PC-9 (cell line): Measurements from ENCODE around the gene OR2AG2. TPM values are rescaled to one million over a fixed set of nuclear protein-coding genes. Genes with fewer than 3 reads are reported as not detected.
"Not testable (repeated sequence)": the region's sequence is repeated elsewhere in the genome, so short reads cannot be mapped to it uniquely, and the experiment has no call there.

Experiments
- BruUV-seq: library from RNA; stranded (reverse); fragments of 400-500 nt; replicated peaks from 2 replicates; lab custom pipeline; 2021; lab: Mats Ljungman, UMichigan
- CTCF ChIA-PET: fragments of 300-600 bp; sonication (Branson Sonifier 250); formaldehyde crosslinking; loops from one replicate; lab custom pipeline; 2022; ENCODE audit warnings: antibody characterized with exemption; lab: Charles Lee
- POLR2A ChIA-PET: fragments of 300-600 bp; sonication (Branson Sonifier 250); formaldehyde crosslinking; loops from one replicate; lab custom pipeline; 2022; ENCODE audit warnings: antibody characterized with exemption; ENCODE audit not compliant: unreplicated experiment; lab: Charles Lee
- DNase-seq, 2 experiments: peaks; one replicate each; pipeline versions ENCODE4 v3.0.0 to v3.0.0-alpha.2; 2015 to 2022; ENCODE audit warnings: mixed read lengths in 1 of 2
- H2AFZ ChIP-seq: fragments of 200-600 bp; sonication (generic); 2 replicates; pipeline ENCODE4 v1.8.1; 2017; ENCODE audit warnings: antibody characterized with exemption
- H3F3A ChIP-seq: fragments of 200-600 bp; sonication (generic); 2 replicates; pipeline ENCODE4 v1.8.1; 2017; ENCODE audit warnings: antibody characterized with exemption, mild to moderate bottlenecking, low read depth; ENCODE audit not compliant: insufficient read depth
- H3K27ac ChIP-seq: fragments of 200-600 bp; sonication (generic); 2 replicates; pipeline ENCODE4 v1.6.1; 2016; ENCODE audit warnings: mixed run types
- H3K27me3 ChIP-seq: fragments of 200-600 bp; sonication (generic); 2 replicates; pipeline ENCODE4 v1.6.1; 2016; ENCODE audit warnings: low read depth, mixed run types; ENCODE audit not compliant: insufficient read depth
- H3K36me3 ChIP-seq: fragments of 200-600 bp; sonication (generic); 2 replicates; pipeline ENCODE4 v1.6.1; 2016; ENCODE audit warnings: low read depth, mixed run types
- H3K4me1 ChIP-seq: fragments of 200-600 bp; sonication (generic); replicated peaks from 2 replicates; pipeline ENCODE4 v1.6.1; 2016; ENCODE audit warnings: mixed run types; ENCODE audit not compliant: insufficient read depth
- H3K4me2 ChIP-seq: fragments of 200-600 bp; sonication (generic); 2 replicates; pipeline ENCODE4 v1.6.1; 2017; ENCODE audit warnings: mixed run types
- H3K4me3 ChIP-seq: fragments of 200-600 bp; sonication (generic); 2 replicates; pipeline ENCODE4 v1.6.1; 2016; ENCODE audit warnings: mixed run types
- H3K79me2 ChIP-seq: fragments of 200-600 bp; sonication (generic); 2 replicates; pipeline ENCODE4 v1.6.1; 2017; ENCODE audit warnings: low read depth, mixed run types
- H3K9me2 ChIP-seq: fragments of 200-600 bp; sonication (generic); 2 replicates; pipeline ENCODE4 v1.8.1; 2017; ENCODE audit warnings: mild to moderate bottlenecking; ENCODE audit not compliant: insufficient read depth
- H3K9me3 ChIP-seq: fragments of 200-600 bp; sonication (generic); 2 replicates; pipeline ENCODE4 v1.8.1; 2016; ENCODE audit warnings: low read depth; ENCODE audit not compliant: insufficient read depth
- H4K20me1 ChIP-seq: fragments of 200-600 bp; sonication (generic); 2 replicates; pipeline ENCODE4 v1.8.1; 2017; ENCODE audit not compliant: insufficient read depth
- CTCF ChIP-seq: fragments of 200-600 bp; sonication (generic); conservative IDR thresholded peaks from 2 replicates; pipeline ENCODE4 v1.6.1; 2017; ENCODE audit warnings: mixed run types, antibody characterized with exemption, mild to moderate bottlenecking, moderate library complexity
- EZH2 ChIP-seq: fragments of 200-600 bp; sonication (generic); IDR thresholded peaks from 2 replicates; pipeline ENCODE4 v1.8.0; 2017; ENCODE audit warnings: antibody characterized with exemption, low read depth
- intact Hi-C: fragments of 100-400 bp; cut with micrococcal nuclease; formaldehyde crosslinking; loops from one replicate; pipeline ENCODE4 v1.10.0; 2022; ENCODE audit not compliant: unreplicated experiment
- total RNA-seq: library from RNA; stranded (reverse); gene quantifications from 2 replicates; pipeline ENCODE4 v1.2.3, GENCODE V29; 2021

Gene OR2AG2
- total RNA-seq, 1 experiment from 2014 or later = 0.11 TPM

- Histone ChIP-seq H3K4me1 (no peaks in the 10 kb centered on the region), H3F3A (no peaks in the 10 kb centered on the region), H3K27ac (no peak overlapping the region), H3K9me2 (no peaks in the 10 kb centered on the region), H3K9me3 (no peaks in the 10 kb centered on the region), H4K20me1 (no peaks in the 10 kb centered on the region), H3K79me2 (no peaks in the 10 kb centered on the region), H3K4me3 (no peak overlapping the region), H3K36me3 (no peaks in the 10 kb centered on the region), H3K4me2 (no peak overlapping the region), H3K27me3 (no peaks in the 10 kb centered on the region), H2AFZ (no peak overlapping the region)
- BruUV-seq = no TSS peak
- TF ChIP-seq EZH2 = no peak
- ChIA-PET POLR2A (no interaction called here), CTCF (no interaction called here)
- intact Hi-C loops = no loop called here
- no peak for DNase-seq
These were observed 41.9 kb upstream of the OR2AG2 start for GRCh38 chr11:6813656-6814055.

GRCh38 chr11:6812390-6813005 lies 40.7 kb upstream of the OR2AG2 start:
- no peaks in the 10 kb centered on the region for H3K9me2 ChIP-seq
- H2AFZ ChIP-seq = no peak overlapping the region
- H3K9me3 ChIP-seq = no peaks in the 10 kb centered on the region
- no peaks in the 10 kb centered on the region for H3F3A ChIP-seq
- H3K4me3 ChIP-seq = no peak overlapping the region
- peak; percentile 11 to 31 for DNase-seq
- H3K27ac ChIP-seq = no peak overlapping the region
- H3K79me2 ChIP-seq = no peaks in the 10 kb centered on the region
- CTCF ChIA-PET = no interaction called here
- no peaks in the 10 kb centered on the region for H3K4me1 ChIP-seq
- BruUV-seq = no TSS peak
- H3K4me2 ChIP-seq = no peak overlapping the region
- no peaks in the 10 kb centered on the region for H3K27me3 ChIP-seq
- H3K36me3 ChIP-seq = no peaks in the 10 kb centered on the region
- peak; percentile 85 for TF ChIP-seq CTCF
- no peak for TF ChIP-seq EZH2
- H4K20me1 ChIP-seq = no peaks in the 10 kb centered on the region
- intact Hi-C loops = no loop called here
- POLR2A ChIA-PET = no interaction called here

- DNase-seq, H4K20me1 ChIP-seq, H3K36me3 ChIP-seq, H3K4me3 ChIP-seq, BruUV-seq, POLR2A ChIA-PET, H3K27me3 ChIP-seq, H2AFZ ChIP-seq, H3K27ac ChIP-seq, H3K9me2 ChIP-seq, H3K79me2 ChIP-seq, H3K9me3 ChIP-seq, H3K4me1 ChIP-seq, CTCF ChIA-PET, H3F3A ChIP-seq, intact Hi-C loops, H3K4me2 ChIP-seq: not testable (repeated sequence)
These were observed 29.3 kb upstream of the OR2AG2 start for GRCh38 chr11:6801075-6801474.

DNA sequence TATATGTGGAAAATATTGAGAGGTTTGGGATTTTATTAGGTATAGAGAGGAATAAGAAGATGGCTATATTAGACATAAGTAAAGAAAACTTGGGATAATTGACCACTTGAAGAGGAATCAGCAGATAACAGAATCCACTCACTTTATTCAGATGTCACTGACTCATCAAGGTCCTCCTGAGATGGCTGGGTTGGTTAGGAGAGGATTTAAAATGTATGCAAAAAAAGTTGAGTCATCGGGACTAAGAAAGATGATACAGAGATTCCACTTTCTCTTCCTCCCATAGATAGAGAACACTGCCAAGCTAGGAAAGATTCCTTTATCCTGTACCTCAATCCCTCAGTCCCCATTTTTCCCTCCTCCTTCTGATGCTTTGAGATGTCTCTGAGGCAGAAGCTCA lies 27.6 kb upstream of the OR2AG2 start, which contains the start of gene OR6A2:
Gene OR6A2 (minus strand): TSS at position 288 of the 400 bp plus-strand sequence. CDS start 3,981 bp downstream, outside the sequence.
- H4K20me1 ChIP-seq = no peaks in the 10 kb centered on the region
- H3F3A ChIP-seq = no peaks in the 10 kb centered on the region
- no peaks in the 10 kb centered on the region for H3K27me3 ChIP-seq
- no peaks in the 10 kb centered on the region for H3K4me1 ChIP-seq
- H3K9me3 ChIP-seq = no peaks in the 10 kb centered on the region
- H2AFZ ChIP-seq = no peak within 1 kb of the TSS
- no peaks in the 10 kb centered on the region for H3K9me2 ChIP-seq
- no peak for TF ChIP-seq EZH2
- no peak for TF ChIP-seq CTCF
- H3K36me3 ChIP-seq = no peaks in the 10 kb centered on the region
- no peak within 1 kb of the TSS for H3K4me2 ChIP-seq
- no peaks in the 10 kb centered on the region for H3K79me2 ChIP-seq
- no peak within 1 kb of the TSS for H3K27ac ChIP-seq
- intact Hi-C loops = no loop called here
- POLR2A ChIA-PET = no interaction called here
- H3K4me3 ChIP-seq = no peak within 1 kb of the TSS
- no TSS peak for BruUV-seq
- CTCF ChIA-PET = no interaction called here
- DNase-seq = no peak
